Upper lobe of left lung (tissue), 6 donors: ENCODE measurements around the gene SCN2A. TPM values are rescaled to one million over a fixed set of nuclear protein-coding genes. Genes with fewer than 3 reads are reported as not detected.

Experiments
- ATAC-seq, 2 donors: fragments of 200-7000 bp; cut with Tn5 transposase; one replicate each; pipeline ENCODE4 v1.9.1; 2022; ENCODE audit warnings: mild to moderate bottlenecking in 2 of 2, moderate library complexity in 2 of 2; ENCODE audit not compliant: low FRiP score in 2 of 2
- DNase-seq, 2 donors: peaks; one replicate each; pipeline ENCODE4 v3.0.0-alpha.2; 2019 to 2020
- H3K27ac ChIP-seq, 4 donors: fragments of 200-600 bp; sonication (generic); one replicate each; pipeline ENCODE4 v1.5.1; 2016 to 2019
- H3K27me3 ChIP-seq, 4 donors: fragments of 200-600 bp; sonication (generic); one replicate each; pipeline ENCODE4 v1.5.1; 2017 to 2019
- H3K36me3 ChIP-seq, 4 donors: fragments of 200-600 bp; sonication (generic); one replicate each; pipeline ENCODE4 v1.5.1; 2016 to 2019
- H3K4me1 ChIP-seq, 4 donors: fragments of 200-600 bp; sonication (generic); one replicate each; pipeline ENCODE4 v1.5.1; 2018 to 2019
- H3K4me3 ChIP-seq, 4 donors: fragments of 200-600 bp; sonication (generic); one replicate each; pipeline ENCODE4 v1.5.1; 2017 to 2019; ENCODE audit warnings: mild to moderate bottlenecking in 2 of 4, moderate library complexity in 1 of 4
- H3K9me3 ChIP-seq, 4 donors: fragments of 200-600 bp; sonication (generic); one replicate each; pipeline ENCODE4 v1.5.1; 2018 to 2019
- EP300 ChIP-seq, 4 donors: sonication (generic); formaldehyde crosslinking; IDR thresholded peaks; one replicate each; pipeline ENCODE4 v1.5.1; 2017; ENCODE audit warnings: antibody characterized with exemption in 4 of 4, control low read depth in 2 of 4
- POLR2A ChIP-seq, 4 donors: fragments of 450-650 bp; IDR thresholded peaks; one replicate each; pipeline ENCODE4 v1.5.1; 2016 to 2017; ENCODE audit warnings: antibody characterized with exemption in 4 of 4, mild to moderate bottlenecking in 2 of 4
- POLR2AphosphoS5 ChIP-seq, 2 donors: sonication (generic); formaldehyde crosslinking; IDR thresholded peaks; one replicate each; pipeline ENCODE4 v1.5.1; 2017; ENCODE audit warnings: antibody characterized with exemption in 2 of 2
- WGBS, 2 donors: methylation state at CpG; one replicate each; pipeline ENCODE4 v1.1.5; 2017 to 2018; 5-methylcytosine and 5-hydroxymethylcytosine counted together
- total RNA-seq, 6 donors: library from RNA; depleted of rRNA in 4 of 6; stranded (reverse); fragments of >200 nt in 4 of 6; gene quantifications; one replicate each; pipeline versions ENCODE4 v1.1.0 to v1.2.1, GENCODE V29; 2016 to 2021
- TF ChIP-seq, protein P1 (sequence below), 6 experiments: fragments of 450-650 bp in 4 of 6; fragments of 200-600 bp in 2 of 6; sonication (generic) in 2 of 6; IDR thresholded peaks; one replicate each; pipeline ENCODE4 v1.5.1; 2016 to 2019; ENCODE audit warnings: antibody characterized with exemption in 6 of 6
- donor health status: DM: no; HTN: no; CAD: no; lungs with moderate emphysema.
- donor health status: DM: no; HTN: yes; CAD: no; lungs with severe emphysema.

The SCN2A gene
- total RNA-seq, 6 donors from 2014 or later = 0.61 to 1.2 (median 0.97) TPM; not detected in 2

DNA sequence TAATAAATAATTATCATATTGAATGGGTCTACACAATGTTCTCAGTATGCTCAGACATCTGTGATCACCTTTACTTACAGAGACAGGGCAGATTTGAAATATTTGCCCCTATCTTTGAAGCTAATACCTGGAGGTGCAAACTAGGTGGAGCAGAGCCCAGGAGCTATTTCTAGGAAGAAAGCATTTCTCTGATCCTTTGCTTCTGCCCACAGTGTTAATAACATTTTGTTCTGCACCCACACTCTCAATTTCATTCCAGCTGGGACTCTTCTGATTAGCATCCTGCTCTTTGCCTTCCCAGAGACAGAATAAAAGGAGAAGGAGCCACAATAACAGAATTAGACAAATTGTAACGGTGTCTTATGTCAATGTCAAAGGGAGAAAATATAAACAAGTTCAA, 11.6 kb upstream of the SCN2A start:
- Histone ChIP-seq H3K27me3 (no peaks in the 10 kb centered on the region), H3K36me3 (no peaks in the 10 kb centered on the region), H3K9me3 (no peaks in the 10 kb centered on the region), H3K4me1 (no peaks in the 10 kb centered on the region), H3K4me3 (no peak overlapping the region), H3K27ac (no peak overlapping the region)
- DNase-seq (no peak), ATAC-seq (no peak)
- TF ChIP-seq POLR2A (IDR thresholded peaks at IDR 0.05) = no peak
- TF ChIP-seq, protein P1, sequence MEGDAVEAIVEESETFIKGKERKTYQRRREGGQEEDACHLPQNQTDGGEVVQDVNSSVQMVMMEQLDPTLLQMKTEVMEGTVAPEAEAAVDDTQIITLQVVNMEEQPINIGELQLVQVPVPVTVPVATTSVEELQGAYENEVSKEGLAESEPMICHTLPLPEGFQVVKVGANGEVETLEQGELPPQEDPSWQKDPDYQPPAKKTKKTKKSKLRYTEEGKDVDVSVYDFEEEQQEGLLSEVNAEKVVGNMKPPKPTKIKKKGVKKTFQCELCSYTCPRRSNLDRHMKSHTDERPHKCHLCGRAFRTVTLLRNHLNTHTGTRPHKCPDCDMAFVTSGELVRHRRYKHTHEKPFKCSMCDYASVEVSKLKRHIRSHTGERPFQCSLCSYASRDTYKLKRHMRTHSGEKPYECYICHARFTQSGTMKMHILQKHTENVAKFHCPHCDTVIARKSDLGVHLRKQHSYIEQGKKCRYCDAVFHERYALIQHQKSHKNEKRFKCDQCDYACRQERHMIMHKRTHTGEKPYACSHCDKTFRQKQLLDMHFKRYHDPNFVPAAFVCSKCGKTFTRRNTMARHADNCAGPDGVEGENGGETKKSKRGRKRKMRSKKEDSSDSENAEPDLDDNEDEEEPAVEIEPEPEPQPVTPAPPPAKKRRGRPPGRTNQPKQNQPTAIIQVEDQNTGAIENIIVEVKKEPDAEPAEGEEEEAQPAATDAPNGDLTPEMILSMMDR (IDR thresholded peaks at IDR 0.05) = no peak
- WGBS, 2 donors = 67 to 79% methylated on average over 1 of the region's 1 CpG

- DNase-seq (no peak), ATAC-seq (no peak)
- Histone ChIP-seq H3K4me1 (peaks cover 0 to 4% (median 0%) of the 10 kb centered on the region in 4 donors), H3K27me3 (no peaks in the 10 kb centered on the region), H3K9me3 (no peaks in the 10 kb centered on the region), H3K27ac (no peak overlapping the region), H3K36me3 (no peaks in the 10 kb centered on the region), H3K4me3 (no peak overlapping the region)
- WGBS, 2 donors = 52 to 59% methylated on average over 2 of the region's 2 CpGs
- TF ChIP-seq, protein P1 (IDR thresholded peaks at IDR 0.05) = no peak
- TF ChIP-seq POLR2AphosphoS5 (IDR thresholded peaks at IDR 0.05) (no peak), EP300 (IDR thresholded peaks at IDR 0.05) (no peak), POLR2A (IDR thresholded peaks at IDR 0.05) (no peak)
These were observed 2.2 kb upstream of the SCN2A start for GRCh38 chr2:165237056-165237455.

- DNase-seq = no peak
- Histone ChIP-seq H3K4me3 (no peak overlapping the region), H3K27me3 (no peaks in the 10 kb centered on the region), H3K4me1 (peaks cover 0 to 4% (median 0%) of the 10 kb centered on the region in 4 donors), H3K36me3 (no peaks in the 10 kb centered on the region), H3K9me3 (no peaks in the 10 kb centered on the region), H3K27ac (no peak overlapping the region)
- no peak for ATAC-seq
- TF ChIP-seq POLR2AphosphoS5 (IDR thresholded peaks at IDR 0.05) (no peak), EP300 (IDR thresholded peaks at IDR 0.05) (no peak), POLR2A (IDR thresholded peaks at IDR 0.05) (no peak)
- TF ChIP-seq, protein P1 (IDR thresholded peaks at IDR 0.05) = no peak
- WGBS, 2 donors = 7 to 11% methylated on average over 3 of the region's 3 CpGs
These were observed 919 bp upstream of the SCN2A start for GRCh38 chr2:165238295-165238694.

DNA sequence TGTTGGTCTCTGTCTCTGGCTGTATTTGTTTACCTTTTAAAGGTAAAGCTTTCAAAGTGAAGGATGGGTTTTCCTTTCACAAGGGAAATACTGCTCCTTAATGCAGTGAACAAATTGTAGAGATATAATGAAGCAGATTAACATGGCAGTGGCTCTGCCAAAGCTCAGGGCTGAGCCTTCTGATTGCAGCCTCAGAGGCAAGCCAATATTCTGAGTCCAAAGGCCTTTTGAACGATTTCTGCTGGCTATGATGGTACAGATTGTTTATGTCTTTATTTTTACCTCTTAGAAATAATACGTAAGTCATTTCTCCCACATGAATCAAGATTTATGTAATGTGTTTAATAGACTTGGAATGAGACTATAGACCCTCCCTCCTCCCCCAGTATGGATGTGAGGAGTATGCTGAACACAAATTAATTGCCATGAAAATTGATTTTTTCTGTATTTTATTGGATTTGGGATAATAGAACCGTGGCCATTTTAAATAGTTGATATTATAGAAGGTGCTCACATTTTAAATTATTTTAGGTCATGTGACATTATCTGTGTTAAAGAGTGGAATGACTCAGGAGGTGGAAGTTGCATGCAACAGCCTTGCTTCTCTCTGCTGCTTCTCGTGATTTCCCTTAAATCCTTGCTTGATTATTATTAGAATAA, 772 bp downstream of the SCN2A start:
- Histone ChIP-seq H3K36me3 (no peaks in the 10 kb centered on the region), H3K4me3 (no peak overlapping the region), H3K4me1 (peaks cover 0 to 4% (median 0%) of the 10 kb centered on the region in 4 donors), H3K27ac (no peak overlapping the region), H3K9me3 (no peaks in the 10 kb centered on the region), H3K27me3 (no peaks in the 10 kb centered on the region)
- no peak for DNase-seq
- WGBS, 2 donors = 70 to 73% methylated on average over 4 of the region's 4 CpGs
- ATAC-seq = no peak
- no peak for TF ChIP-seq EP300 (IDR thresholded peaks at IDR 0.05)
- TF ChIP-seq POLR2A (IDR thresholded peaks at IDR 0.05) = no peak
- no peak for TF ChIP-seq POLR2AphosphoS5 (IDR thresholded peaks at IDR 0.05)
- TF ChIP-seq, protein P1 (IDR thresholded peaks at IDR 0.05) = no peak

DNA sequence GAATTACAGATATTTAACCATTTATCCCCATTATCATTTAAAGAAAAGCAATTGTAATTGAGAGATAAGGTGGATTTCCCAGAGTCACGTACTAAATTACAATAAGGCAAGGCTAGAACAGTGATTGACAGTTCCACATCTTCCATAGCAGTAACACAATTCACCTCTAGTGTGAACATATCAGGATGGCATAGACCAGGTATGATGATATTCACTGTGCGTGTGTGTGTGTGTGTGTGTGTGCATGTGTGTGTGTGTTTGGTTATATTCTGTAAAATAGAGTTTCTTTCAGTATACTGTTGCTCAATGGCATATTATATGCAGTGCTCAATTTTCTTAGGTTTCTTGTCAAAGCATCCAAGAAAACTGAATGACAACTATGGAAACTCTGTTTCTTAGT, 1.7 kb downstream of the SCN2A start:
- WGBS, 2 donors = 89 to 94% methylated on average over 2 of the region's 2 CpGs
- no peak for ATAC-seq
- Histone ChIP-seq H3K36me3 (no peaks in the 10 kb centered on the region), H3K27ac (no peak overlapping the region), H3K4me1 (peaks cover 0 to 4% (median 0%) of the 10 kb centered on the region in 4 donors), H3K9me3 (no peaks in the 10 kb centered on the region), H3K4me3 (no peak overlapping the region), H3K27me3 (no peaks in the 10 kb centered on the region)
- TF ChIP-seq POLR2AphosphoS5 (IDR thresholded peaks at IDR 0.05) = no peak
- DNase-seq = no peak
